ENCODE data around the gene PDZK1. TPM values are rescaled to one million over a fixed set of nuclear protein-coding genes. Genes with fewer than 3 reads are reported as not detected.
"Not testable (repeated sequence)": the region's sequence is repeated elsewhere in the genome, so short reads cannot be mapped to it uniquely, and the experiment has no call there.

Gene PDZK1
- total and polyA plus RNA-seq, 10 donors, result 0.26 to 0.63 (median 0.37) TPM; not detected in 4

GRCh38 chr1:145636237-145636636 lies 70.9 kb downstream of the PDZK1 start:
- H3K27me3 ChIP-seq (replicated peaks in 1 of 7); DNase-seq; intact Hi-C loops (cut with DNase I; ENCODE audit: low total_unique reads); H3K9me3 ChIP-seq; H3K4me1 ChIP-seq; H3K36me3 ChIP-seq; H3K27ac ChIP-seq; H3K4me3 ChIP-seq: not testable (repeated sequence)
- 46 to 70% (median 56%) methylated on average over 1 of the region's 1 CpG for whole genome bisulfite sequencing, 5 donors

GRCh38 chr1:145622177-145622576 lies 85.0 kb downstream of the PDZK1 start:
- intact Hi-C loops (cut with DNase I; ENCODE audit: low total_unique reads); H3K4me1 ChIP-seq; H3K27ac ChIP-seq; DNase-seq; H3K4me3 ChIP-seq; H3K9me3 ChIP-seq; H3K27me3 ChIP-seq (replicated peaks in 1 of 7): not testable (repeated sequence)
- peaks cover 0 to 23% (median 2%) of the 10 kb centered on the region in 6 donors for H3K36me3 ChIP-seq
- WGBS, 5 donors, result no CpG with 5 or more reads among the region's 1 CpG

Other genes starting within 250 kb of the PDZK1 start
- gene GPR89A, start 99.4 kb downstream of the PDZK1 start, total RNA-seq, result 10 to 100 TPM; 20.7 to 49.8 (median 27.1) TPM
- gene GPR89A, start 99.4 kb downstream of the PDZK1 start, polyA plus RNA-seq, result 10 to 100 TPM in 1 of 3 donors, 1 to 10 TPM in 2; 8.7 to 10.5 (median 10.0) TPM
- 10 to 100 TPM in 2 of 7 donors, 1 to 10 TPM in 5; 5.2 to 17.7 (median 7.3) TPM for gene CD160, start 12.1 kb upstream of the PDZK1 start, total RNA-seq
- gene CD160, start 12.1 kb upstream of the PDZK1 start, polyA plus RNA-seq, result 1 to 10 TPM; 2.2 to 2.9 (median 2.3) TPM
- 10 to 100 TPM; 12.0 to 27.2 (median 17.5) TPM for gene RNF115, start 116.7 kb upstream of the PDZK1 start, total RNA-seq
- 1 to 10 TPM; 4.8 to 5.9 (median 5.0) TPM for gene RNF115, start 116.7 kb upstream of the PDZK1 start, polyA plus RNA-seq
- 10 to 100 TPM; 28.5 to 37.0 (median 32.5) TPM for gene POLR3C, start 116.8 kb upstream of the PDZK1 start, total RNA-seq
- 10 to 100 TPM; 15.7 to 17.2 (median 16.2) TPM for gene POLR3C, start 116.8 kb upstream of the PDZK1 start, polyA plus RNA-seq
- gene NUDT17, start 138.3 kb upstream of the PDZK1 start, total RNA-seq, result 1 to 10 TPM; 4.3 to 7.5 (median 5.4) TPM
- gene NUDT17, start 138.3 kb upstream of the PDZK1 start, polyA plus RNA-seq, result 1 to 10 TPM; 4.8 to 6.7 (median 4.8) TPM
- gene PIAS3, start 151.7 kb upstream of the PDZK1 start, total RNA-seq, result 10 to 100 TPM; 20.1 to 29.5 (median 26.2) TPM
- gene PIAS3, start 151.7 kb upstream of the PDZK1 start, polyA plus RNA-seq, result 10 to 100 TPM; 10.1 to 16.9 (median 11.7) TPM
- 1 to 10 TPM in 1 of 7 donors, under 1 TPM in 6; 0.26 to 1.3 (median 0.47) TPM for gene ANKRD35, start 178.5 kb upstream of the PDZK1 start, total RNA-seq
- under 1 TPM; 0.38 to 0.65 (median 0.57) TPM for gene ANKRD35, start 178.5 kb upstream of the PDZK1 start, polyA plus RNA-seq
- 1 to 10 TPM in 6 of 7 donors, under 1 TPM in 1; 0.69 to 5.3 (median 3.0) TPM for gene ITGA10, start 202.7 kb upstream of the PDZK1 start, total RNA-seq
- 1 to 10 TPM; 1.0 to 2.1 (median 2.0) TPM for gene ITGA10, start 202.7 kb upstream of the PDZK1 start, polyA plus RNA-seq
- 10 to 100 TPM; 23.4 to 35.4 (median 32.3) TPM for gene PEX11B, start 211.3 kb upstream of the PDZK1 start, total RNA-seq
- 10 to 100 TPM; 20.3 to 28.0 (median 26.7) TPM for gene PEX11B, start 211.3 kb upstream of the PDZK1 start, polyA plus RNA-seq
- gene RBM8A, start 220.1 kb upstream of the PDZK1 start, total RNA-seq, result 100 to 1,000 TPM; 111 to 187 (median 122) TPM
- 100 to 1,000 TPM in 2 of 3 donors, 10 to 100 TPM in 1; 87.0 to 117 (median 101) TPM for gene RBM8A, start 220.1 kb upstream of the PDZK1 start, polyA plus RNA-seq